ENCODE results near the gene TVP23C.

Gene TVP23C

DNA sequence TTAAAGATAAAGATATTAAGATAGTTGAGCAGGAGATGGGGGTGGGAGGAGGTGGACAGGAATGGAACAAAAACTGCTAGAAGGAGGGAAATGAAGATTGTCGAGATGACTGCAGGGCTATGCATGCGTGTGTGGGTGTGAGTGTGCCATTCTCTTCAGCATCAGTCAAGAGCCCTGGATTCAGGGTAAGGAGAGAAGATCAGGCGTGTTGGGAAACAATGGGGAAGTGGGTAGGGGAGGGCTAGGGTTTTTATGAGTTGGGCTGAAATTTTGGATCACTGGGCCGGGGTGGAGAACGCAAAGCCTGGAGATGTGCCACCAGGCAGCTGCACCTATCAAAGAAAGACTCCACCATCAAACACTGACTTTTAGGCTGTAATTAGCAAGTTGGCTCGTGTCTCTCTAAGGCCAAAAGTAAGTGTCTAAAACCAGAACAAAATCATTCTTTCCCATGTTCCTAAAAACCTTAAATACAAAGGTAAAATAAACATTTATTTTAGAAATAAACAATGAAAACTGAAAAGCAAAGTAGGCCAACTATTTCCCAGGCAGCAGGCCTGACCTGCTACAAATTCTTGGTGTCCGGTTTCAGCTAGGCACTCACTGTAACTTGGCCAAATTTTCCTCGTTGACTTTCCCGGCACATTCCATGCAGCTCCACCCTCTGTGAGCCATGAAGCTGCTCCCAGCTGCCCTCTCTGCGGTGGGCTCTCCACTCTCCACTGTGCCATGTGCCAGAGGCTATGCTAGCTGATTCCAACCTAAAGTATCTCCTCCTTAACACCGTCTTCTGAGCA, 100.1 kb downstream of the TVP23C start:
- DNase-seq = no peak

DNA sequence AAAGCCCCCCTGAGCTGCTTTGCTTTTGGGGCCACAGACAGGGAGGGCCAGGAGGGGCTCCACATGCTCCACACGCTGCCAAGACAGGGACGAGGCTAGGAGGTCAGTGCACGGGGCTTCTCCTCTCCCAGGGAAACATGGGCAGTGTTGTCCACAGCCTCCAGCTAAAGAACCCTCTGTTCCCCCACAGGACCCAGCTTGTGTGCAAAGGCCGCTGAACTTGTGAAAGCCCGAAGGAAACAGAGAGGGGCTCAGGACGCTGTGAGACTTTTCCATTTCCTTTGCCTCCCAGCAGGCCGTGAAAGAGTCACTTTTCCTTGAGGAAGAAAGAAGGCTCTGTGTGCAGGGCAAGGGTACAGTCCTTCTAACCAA, 105.6 kb downstream of the TVP23C start:
- DNase-seq = no peak

DNA sequence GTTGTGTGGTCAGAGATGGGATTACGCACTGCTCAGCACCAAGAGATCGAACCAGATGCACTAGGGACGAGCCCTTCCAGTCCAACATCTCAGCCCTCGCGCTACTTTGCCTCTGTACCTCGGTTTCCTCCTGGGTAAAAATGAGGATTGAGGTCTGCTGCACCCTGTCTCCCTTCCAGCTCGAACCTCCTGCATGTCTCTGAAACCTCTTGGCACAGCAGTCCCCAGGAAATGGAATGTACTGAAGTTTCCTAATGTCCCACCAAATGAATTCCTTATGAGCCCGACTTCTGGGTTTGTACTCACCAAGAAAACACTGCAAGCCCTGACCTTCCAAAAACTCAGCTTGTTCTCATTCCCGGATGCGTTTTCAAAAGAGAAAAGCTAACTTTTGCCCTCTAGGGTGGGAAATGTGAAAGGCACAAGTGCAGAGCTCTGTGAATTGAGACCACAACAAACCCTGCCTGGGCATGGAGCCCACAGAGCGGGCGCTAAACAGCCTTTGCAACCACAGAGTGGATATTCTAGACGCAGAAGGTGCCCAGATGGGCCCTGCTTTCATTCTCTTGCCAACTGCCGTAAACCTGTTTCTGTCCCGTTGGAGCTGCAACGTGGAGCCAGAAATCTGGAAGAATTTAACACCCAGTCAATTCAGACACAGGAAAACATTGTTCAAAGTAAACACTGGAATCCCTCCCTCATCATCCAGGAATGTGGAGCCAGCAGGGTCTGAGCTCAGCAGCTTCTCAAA, 106.1 kb downstream of the TVP23C start:
- DNase-seq = no peak

DNA sequence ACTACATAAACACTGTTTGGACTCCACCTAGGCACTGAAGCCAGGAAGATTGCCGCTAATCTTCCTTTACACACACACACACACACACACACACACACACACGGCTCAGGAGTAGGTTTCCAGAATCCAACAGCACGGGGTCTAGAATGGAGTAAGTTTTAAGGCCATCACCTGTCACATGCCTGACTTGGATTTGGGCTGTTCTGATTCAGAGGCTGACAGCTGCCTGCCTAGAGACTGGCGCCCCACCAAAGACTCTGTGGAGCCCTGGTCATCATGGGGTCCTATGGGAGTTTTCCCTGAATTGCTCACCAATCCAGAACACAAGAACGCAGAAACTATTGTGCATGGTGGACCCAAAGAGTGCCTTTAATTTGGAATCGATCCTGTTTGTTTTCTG, 106.8 kb downstream of the TVP23C start:
- DNase-seq = no peak

DNA sequence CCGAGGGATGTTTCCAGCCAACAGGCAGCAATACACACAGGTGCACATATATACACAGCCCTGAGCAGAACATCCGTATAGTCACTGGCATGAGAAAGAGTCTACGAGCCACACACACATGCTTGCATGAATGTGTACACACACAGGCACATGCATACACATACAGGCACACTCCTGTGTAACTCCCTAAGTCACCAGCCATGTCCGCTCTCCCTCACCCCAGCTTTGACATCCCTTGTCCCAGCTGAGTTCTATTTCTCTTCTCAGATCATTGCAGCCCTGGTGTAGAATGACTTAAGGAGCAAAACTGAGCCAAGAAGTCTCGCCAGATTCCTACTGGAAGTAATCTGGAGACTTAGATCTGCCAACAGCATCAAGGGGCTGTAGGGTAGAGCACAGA, 108.9 kb downstream of the TVP23C start:
- no peak for DNase-seq

DNA sequence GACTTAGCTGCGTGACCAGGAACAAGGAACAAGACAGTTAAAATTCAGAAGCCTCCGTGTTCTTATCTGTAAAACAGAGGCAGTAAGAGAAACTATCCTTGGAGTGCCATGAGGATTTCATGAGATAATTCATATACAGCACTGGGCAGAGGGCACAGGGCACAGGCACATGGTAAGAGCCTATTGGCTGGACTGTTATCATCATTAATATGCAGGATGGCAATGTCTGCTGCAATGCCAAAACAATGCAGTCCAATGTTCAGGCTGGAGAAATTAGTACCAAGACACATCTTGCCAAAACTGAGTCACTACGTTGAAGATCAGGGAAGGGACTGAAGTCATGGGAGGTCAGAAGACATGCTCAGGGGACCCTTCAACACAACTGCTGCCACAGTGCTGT, 109.5 kb downstream of the TVP23C start:
- DNase-seq = no peak

DNA sequence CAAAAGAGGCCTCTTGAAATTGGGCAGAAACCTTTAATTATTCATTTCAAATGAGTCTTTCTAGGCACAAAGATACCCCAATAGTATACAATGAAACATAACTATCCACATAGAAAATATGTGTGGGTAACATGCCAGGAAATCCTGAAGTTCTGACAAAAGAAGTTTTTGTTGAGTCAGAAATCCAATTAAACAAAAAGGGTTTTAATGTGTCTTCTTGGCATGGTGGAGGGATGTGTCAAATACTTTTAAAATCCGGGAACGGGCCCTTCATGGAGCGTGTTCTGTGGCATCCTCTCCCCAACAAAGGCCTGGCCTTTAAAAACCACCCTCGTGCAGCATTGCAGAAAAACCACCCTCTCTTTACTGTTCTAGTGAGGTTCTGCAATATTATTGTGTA, 110.0 kb downstream of the TVP23C start:
- no peak for DNase-seq

DNA sequence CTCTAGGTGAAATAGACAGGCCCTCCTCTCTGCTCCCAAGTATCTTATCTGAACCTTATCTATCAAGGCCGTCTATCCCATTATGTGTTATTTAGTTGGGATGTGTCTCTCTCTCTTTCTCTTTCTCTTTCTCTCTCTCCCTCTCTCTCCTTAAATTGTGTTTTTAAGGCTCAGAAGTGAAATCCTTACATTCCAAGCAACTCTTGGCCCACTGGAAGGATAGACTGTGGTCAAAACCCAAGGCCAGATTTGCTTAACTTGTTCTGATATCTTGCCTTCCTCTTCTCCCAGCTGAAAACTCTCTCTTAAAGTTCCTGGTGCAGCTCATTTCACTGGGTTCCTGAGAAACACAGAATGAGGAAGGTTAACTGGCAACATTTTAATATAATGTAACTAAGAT, 110.5 kb downstream of the TVP23C start:
- no peak for DNase-seq
